ENCODE results near the gene RAD1.

GRCh38 chr5:34869256-34869655 lies 46.0 kb downstream of the RAD1 start:
- TF ChIP-seq CTCF (IDR thresholded peaks at IDR 0.05 in 2 of 3, conservative IDR thresholded peaks at IDR 0.05 in 1 of 3; ENCODE audit: borderline replicate concordance in 1 of 3, insufficient read depth in 1 of 3, low read depth in 2 of 3, low read length in 2 of 3), result no peak
- TF ChIP-seq POLR2A (IDR thresholded peaks at IDR 0.05; ENCODE audit: borderline replicate concordance, extremely low read depth, insufficient read depth, insufficient read length), result no peak
- no peak for TF ChIP-seq MAX (IDR thresholded peaks at IDR 0.05)
- TF ChIP-seq EZH2 (IDR thresholded peaks at IDR 0.05), result no peak
- no peak for TF ChIP-seq SIN3A (IDR thresholded peaks at IDR 0.05; ENCODE audit: low read depth)
- no peak for TF ChIP-seq ELF1 (IDR thresholded peaks at IDR 0.05; ENCODE audit: borderline replicate concordance, low read depth)
- TF ChIP-seq JUND (IDR thresholded peaks at IDR 0.05), result no peak
- TF ChIP-seq SRF (IDR thresholded peaks at IDR 0.05; ENCODE audit: low read depth), result no peak
- no peak for TF ChIP-seq REST (IDR thresholded peaks at IDR 0.05; ENCODE audit: low read depth)
- no peak for TF ChIP-seq POLR2AphosphoS5 (IDR thresholded peaks at IDR 0.05; ENCODE audit: low read depth, low read length)
- TF ChIP-seq ATF3 (IDR thresholded peaks at IDR 0.05), result no peak
- TF ChIP-seq ZBTB33 (IDR thresholded peaks at IDR 0.05; ENCODE audit: extremely low read depth, insufficient replicate concordance, low read length), result no peak

Measured in HCT116 (cell line).